Lung (tissue), 12 donors: ENCODE results near the gene PEX11B. TPM values are rescaled to one million over a fixed set of nuclear protein-coding genes. Genes with fewer than 3 reads are reported as not detected.

Experiments
- ATAC-seq: fragments of 200-7000 bp; cut with Tn5 transposase; one replicate; pipeline ENCODE4 v1.9.1; 2020; ENCODE audit warnings: moderate number of reproducible peaks; ENCODE audit not compliant: insufficient read depth, low FRiP score
- DNase-seq, 3 donors: peaks; one replicate each; pipeline ENCODE4 v3.0.0-alpha.2; 2013 to 2017
- H3K27ac ChIP-seq, 2 donors: one replicate each; pipeline ENCODE4 v1.5.1; 2013; ENCODE audit warnings: mild to moderate bottlenecking in 2 of 2, moderate library complexity in 2 of 2, control low read depth in 1 of 2, inconsistent platforms in 1 of 2, low read depth in 1 of 2, low read length in 1 of 2
- H3K27me3 ChIP-seq, 3 donors: one replicate each; pipeline ENCODE4 v1.5.1; 2013; ENCODE audit warnings: low read length in 2 of 3; ENCODE audit not compliant: control insufficient read depth in 3 of 3, insufficient read depth in 3 of 3
- H3K36me3 ChIP-seq, 4 donors: one replicate each; pipeline ENCODE4 v1.5.1; 2013; ENCODE audit warnings: low read length in 4 of 4, mild to moderate bottlenecking in 1 of 4, moderate library complexity in 1 of 4; ENCODE audit not compliant: control insufficient read depth in 4 of 4, insufficient read depth in 4 of 4
- H3K4me1 ChIP-seq, 5 donors: one replicate each; pipeline ENCODE4 v1.5.1; 2013; ENCODE audit warnings: low read length in 5 of 5, mild to moderate bottlenecking in 2 of 5, moderate library complexity in 1 of 5; ENCODE audit not compliant: control insufficient read depth in 5 of 5, insufficient read depth in 5 of 5
- H3K4me3 ChIP-seq: one replicate; pipeline ENCODE4 v1.5.1; 2013; ENCODE audit warnings: mild to moderate bottlenecking, control low read depth, moderate library complexity
- H3K9ac ChIP-seq, 2 donors: one replicate each; pipeline ENCODE4 v1.5.1; 2013; ENCODE audit warnings: low read length in 2 of 2, control low read depth in 1 of 2; ENCODE audit not compliant: insufficient read depth in 1 of 2
- H3K9me3 ChIP-seq, 4 donors: one replicate each; pipeline ENCODE4 v1.5.1; 2013; ENCODE audit warnings: low read length in 3 of 4, mild to moderate bottlenecking in 1 of 4, moderate library complexity in 1 of 4; ENCODE audit not compliant: control insufficient read depth in 4 of 4, insufficient read depth in 3 of 4
- WGBS, 2 donors: extraction: QIAGEN DNeasy Blood & Tissue Kit; methylation state at CpG; one replicate each; pipeline ENCODE4 v1.1.7; 2013; 5-methylcytosine and 5-hydroxymethylcytosine counted together
- polyA plus RNA-seq, 2 donors: library from polyadenylated mRNA; stranded (reverse); fragments of 200-250 nt; gene quantifications; one replicate each; pipeline ENCODE4 v1.2.1, GENCODE V29; 2013
- total RNA-seq, 2 donors: library from RNA; depleted of rRNA in 1 of 2; stranded (reverse); fragments of >200 nt in 1 of 2; gene quantifications; one replicate each; pipeline ENCODE4 v1.2.1, GENCODE V29; 2014 to 2021
- TF ChIP-seq, protein P1 (sequence below): IDR thresholded peaks from 2 replicates; pipeline ENCODE4 v1.5.1; 2012; ENCODE audit warnings: mild to moderate bottlenecking; ENCODE audit errors: control extremely low read depth, extremely low read depth
- donor health status: control.
- donor health status: control.
- donor health status: Bipolar disorder and iron deficiency.
- donor health status: healthy.
- donor health status: DM: yes; HTN: yes; CAD: no.

PEX11B gene
- total and polyA plus RNA-seq, 4 donors: 24.6 to 29.6 (median 26.8) TPM

DNA sequence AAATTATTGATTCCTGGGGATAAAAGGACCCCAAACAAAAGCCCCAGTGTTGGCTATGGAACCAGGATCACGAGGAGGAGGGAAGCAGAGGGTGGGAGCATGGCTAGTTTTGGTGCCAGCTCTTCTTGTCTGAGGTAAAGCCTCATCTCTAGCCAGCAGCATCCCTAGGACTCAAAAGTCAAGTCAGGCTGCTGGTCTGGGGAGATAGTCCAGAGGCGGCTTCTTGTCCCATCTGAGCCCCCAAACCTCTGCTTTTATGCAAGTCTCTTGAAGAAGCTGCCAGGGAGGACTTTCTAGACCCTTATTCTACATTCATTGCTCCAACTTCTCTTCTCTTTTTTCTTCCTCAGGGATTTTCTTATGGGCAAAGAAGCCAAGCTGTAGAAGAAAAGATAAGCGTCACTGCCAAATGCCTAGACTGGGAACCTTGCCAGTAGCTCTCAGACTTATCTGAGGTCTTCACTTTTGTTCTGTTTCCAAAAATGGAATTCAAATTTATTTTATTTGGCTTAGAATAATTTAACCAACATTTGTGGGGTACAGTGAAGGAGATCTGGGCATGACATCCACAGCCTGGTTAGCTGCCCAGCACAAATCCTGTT lies 25.9 kb downstream of the PEX11B start:
- Histone ChIP-seq H3K9ac (peak overlapping the region in 1 of 2 donors; percentile 73), H3K4me1 (peaks cover 3 to 19% (median 12%) of the 10 kb centered on the region in 5 donors), H3K36me3 (peaks cover 0 to 5% (median 0%) of the 10 kb centered on the region in 4 donors), H3K27me3 (no peaks in the 10 kb centered on the region), H3K9me3 (no peaks in the 10 kb centered on the region), H3K27ac (peak overlapping the region; percentile 84 to 94), H3K4me3 (no peak overlapping the region)
- peak; percentile 58 to 78 (median 76) for DNase-seq
- TF ChIP-seq, protein P1, sequence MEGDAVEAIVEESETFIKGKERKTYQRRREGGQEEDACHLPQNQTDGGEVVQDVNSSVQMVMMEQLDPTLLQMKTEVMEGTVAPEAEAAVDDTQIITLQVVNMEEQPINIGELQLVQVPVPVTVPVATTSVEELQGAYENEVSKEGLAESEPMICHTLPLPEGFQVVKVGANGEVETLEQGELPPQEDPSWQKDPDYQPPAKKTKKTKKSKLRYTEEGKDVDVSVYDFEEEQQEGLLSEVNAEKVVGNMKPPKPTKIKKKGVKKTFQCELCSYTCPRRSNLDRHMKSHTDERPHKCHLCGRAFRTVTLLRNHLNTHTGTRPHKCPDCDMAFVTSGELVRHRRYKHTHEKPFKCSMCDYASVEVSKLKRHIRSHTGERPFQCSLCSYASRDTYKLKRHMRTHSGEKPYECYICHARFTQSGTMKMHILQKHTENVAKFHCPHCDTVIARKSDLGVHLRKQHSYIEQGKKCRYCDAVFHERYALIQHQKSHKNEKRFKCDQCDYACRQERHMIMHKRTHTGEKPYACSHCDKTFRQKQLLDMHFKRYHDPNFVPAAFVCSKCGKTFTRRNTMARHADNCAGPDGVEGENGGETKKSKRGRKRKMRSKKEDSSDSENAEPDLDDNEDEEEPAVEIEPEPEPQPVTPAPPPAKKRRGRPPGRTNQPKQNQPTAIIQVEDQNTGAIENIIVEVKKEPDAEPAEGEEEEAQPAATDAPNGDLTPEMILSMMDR: no peak
- WGBS, 2 donors: 52 to 65% methylated on average over 3 of the region's 3 CpGs
- ATAC-seq: no peak

DNA sequence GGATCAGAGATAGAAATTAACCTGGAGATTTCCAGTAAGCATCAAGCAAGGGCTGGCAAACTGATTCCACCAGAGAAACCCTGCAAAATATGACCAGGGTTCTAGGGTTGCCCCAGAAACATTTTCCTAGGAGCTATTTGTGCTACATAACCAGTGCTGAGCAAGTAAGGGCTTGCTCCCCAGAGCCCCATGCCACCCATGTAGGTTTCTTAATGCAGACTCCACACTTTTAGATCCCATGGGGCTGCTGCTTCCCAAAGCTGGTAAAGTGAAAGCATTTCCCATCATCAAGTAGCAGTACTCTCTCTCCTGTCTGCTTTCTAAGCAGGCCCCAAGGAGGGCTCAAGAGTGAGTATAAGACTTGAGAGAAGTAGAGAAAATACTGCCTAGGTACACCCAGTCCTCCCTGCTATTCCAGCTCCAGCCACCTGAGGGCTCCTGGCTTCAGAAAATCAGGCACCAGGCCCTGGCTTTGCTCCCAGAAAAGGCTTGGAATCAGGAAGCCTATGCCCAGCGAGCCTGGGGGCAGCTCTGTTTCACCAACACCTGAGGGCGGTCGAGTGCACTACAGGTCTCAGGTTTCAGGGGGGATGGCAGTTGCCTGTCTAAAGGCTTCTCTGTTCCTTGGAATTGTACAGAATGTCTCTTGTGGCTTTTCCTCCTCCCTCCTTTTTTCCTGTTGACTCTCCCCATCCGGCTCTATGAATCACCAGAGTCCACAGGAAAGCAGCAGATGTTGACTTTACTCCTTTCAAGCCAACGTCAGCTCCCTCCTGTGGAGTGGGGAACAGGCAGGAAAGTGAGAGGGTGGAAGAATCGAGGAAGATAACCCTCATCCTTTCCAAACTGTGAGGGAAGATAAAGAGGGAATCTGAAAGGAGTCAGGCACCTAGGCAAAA lies 26.7 kb downstream of the PEX11B start:
- ATAC-seq (peak; percentile 81), DNase-seq (peak; percentile 96 to 98 (median 96))
- H3K36me3 ChIP-seq: peaks cover 0 to 5% (median 0%) of the 10 kb centered on the region in 4 donors
- H3K4me3 ChIP-seq: no peak overlapping the region
- peak overlapping the region; percentile 84 to 94 for H3K27ac ChIP-seq
- peaks cover 3 to 19% (median 12%) of the 10 kb centered on the region in 5 donors for H3K4me1 ChIP-seq
- H3K27me3 ChIP-seq: no peaks in the 10 kb centered on the region
- TF ChIP-seq, protein P1: peak; percentile 91
- 9 to 12% methylated on average over 6 of the region's 6 CpGs for WGBS, 2 donors
- peak overlapping the region in 1 of 2 donors; percentile 73 for H3K9ac ChIP-seq
- H3K9me3 ChIP-seq: no peaks in the 10 kb centered on the region

DNA sequence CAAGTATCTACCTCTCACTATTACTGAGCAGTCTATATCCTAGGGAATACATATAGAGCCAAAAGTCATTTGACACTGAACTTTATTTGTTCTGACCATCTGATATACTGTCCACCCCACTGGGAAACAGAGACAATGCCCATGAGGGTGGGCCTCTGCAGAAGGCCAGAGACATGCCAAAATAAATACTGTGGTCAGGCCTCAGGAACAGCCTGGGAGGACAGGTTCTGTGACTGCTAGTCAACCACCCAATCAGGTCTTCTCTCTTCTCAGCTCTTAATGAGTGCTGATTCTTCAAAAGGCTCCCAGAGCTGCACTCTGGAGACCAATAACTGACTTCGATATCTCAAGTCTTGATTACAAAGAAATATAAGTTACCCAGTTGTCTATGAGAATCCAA lies 27.4 kb downstream of the PEX11B start:
- ATAC-seq (no peak), DNase-seq (peak in 1 of 3 donors; percentile 62)
- Histone ChIP-seq H3K4me1 (peaks cover 3 to 19% (median 15%) of the 10 kb centered on the region in 5 donors), H3K36me3 (peaks cover 0 to 3% (median 0%) of the 10 kb centered on the region in 4 donors), H3K4me3 (no peak overlapping the region), H3K27me3 (no peaks in the 10 kb centered on the region), H3K9me3 (no peaks in the 10 kb centered on the region), H3K27ac (peak overlapping the region; percentile 84 to 94), H3K9ac (no peak overlapping the region)
- 50 to 75% methylated on average over 1 of the region's 1 CpG for WGBS, 2 donors
- TF ChIP-seq, protein P1: no peak
